Neural crest cell (in vitro differentiated cells): Measurements from ENCODE around the gene C6orf118. TPM values are rescaled to one million over a fixed set of nuclear protein-coding genes. Genes with fewer than 3 reads are reported as not detected.

Source experiments
- DNase-seq: peaks from one replicate; pipeline ENCODE4 v3.0.0; 2021; ENCODE audit warnings: low read depth, mixed read lengths, low spot score
- H3K27ac Mint-ChIP-seq: one replicate; pipeline ENCODE4 v1.8.0; 2021; ENCODE audit warnings: mild to moderate bottlenecking, mixed read lengths; ENCODE audit not compliant: unreplicated experiment
- H3K27me3 Mint-ChIP-seq: 2 replicates; pipeline ENCODE4 v1.8.0; 2021; ENCODE audit warnings: low read depth, mild to moderate bottlenecking, mixed read lengths
- H3K36me3 Mint-ChIP-seq: 2 replicates; pipeline ENCODE4 v1.8.0; 2021; ENCODE audit warnings: low read depth, mild to moderate bottlenecking, mixed read lengths
- H3K4me1 Mint-ChIP-seq: 2 replicates; pipeline ENCODE4 v1.8.0; 2021; ENCODE audit warnings: mixed read lengths
- H3K4me3 Mint-ChIP-seq: one replicate; pipeline ENCODE4 v1.8.0; 2021; ENCODE audit warnings: mild to moderate bottlenecking, mixed read lengths
- H3K9me3 Mint-ChIP-seq: 2 replicates; pipeline ENCODE4 v1.8.0; 2021; ENCODE audit warnings: mixed read lengths
- total RNA-seq: library from RNA; stranded (reverse); gene quantifications from 2 replicates; pipeline ENCODE4 v1.2.1, GENCODE V29; 2021
- TF ChIP-seq, protein P1 (sequence below): fragments of 200-600 bp; sonication (generic); conservative IDR thresholded peaks from 2 replicates; pipeline ENCODE4 v1.5.0; 2021; ENCODE audit warnings: antibody characterized with exemption, mild to moderate bottlenecking

The C6orf118 gene
- total RNA-seq, 1 donor from 2014 or later = 8.2 TPM

DNA sequence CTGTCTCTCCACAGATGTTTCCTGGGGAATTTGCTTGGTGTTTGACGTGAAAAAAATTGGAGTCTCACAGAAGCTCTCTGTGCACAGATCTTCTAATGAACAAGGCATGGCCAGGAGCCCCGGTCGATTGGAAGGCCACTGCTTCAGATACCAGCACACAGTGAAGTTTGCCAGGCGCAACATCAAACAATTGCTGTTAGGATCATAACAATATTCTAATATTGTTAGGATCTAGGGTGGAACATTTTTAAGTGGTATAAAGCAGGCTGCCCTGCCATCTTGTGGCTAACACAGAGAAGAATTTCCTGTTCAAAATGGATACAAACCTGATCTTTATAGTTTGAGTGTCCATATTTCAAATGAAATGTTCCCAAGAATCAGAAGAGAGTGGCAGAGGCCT, 64.1 kb downstream of the C6orf118 start:
- no peak overlapping the region for H3K4me3 Mint-ChIP-seq
- peak overlapping the region; percentile 59 for H3K27ac Mint-ChIP-seq
- no peak for DNase-seq
- TF ChIP-seq, protein P1, sequence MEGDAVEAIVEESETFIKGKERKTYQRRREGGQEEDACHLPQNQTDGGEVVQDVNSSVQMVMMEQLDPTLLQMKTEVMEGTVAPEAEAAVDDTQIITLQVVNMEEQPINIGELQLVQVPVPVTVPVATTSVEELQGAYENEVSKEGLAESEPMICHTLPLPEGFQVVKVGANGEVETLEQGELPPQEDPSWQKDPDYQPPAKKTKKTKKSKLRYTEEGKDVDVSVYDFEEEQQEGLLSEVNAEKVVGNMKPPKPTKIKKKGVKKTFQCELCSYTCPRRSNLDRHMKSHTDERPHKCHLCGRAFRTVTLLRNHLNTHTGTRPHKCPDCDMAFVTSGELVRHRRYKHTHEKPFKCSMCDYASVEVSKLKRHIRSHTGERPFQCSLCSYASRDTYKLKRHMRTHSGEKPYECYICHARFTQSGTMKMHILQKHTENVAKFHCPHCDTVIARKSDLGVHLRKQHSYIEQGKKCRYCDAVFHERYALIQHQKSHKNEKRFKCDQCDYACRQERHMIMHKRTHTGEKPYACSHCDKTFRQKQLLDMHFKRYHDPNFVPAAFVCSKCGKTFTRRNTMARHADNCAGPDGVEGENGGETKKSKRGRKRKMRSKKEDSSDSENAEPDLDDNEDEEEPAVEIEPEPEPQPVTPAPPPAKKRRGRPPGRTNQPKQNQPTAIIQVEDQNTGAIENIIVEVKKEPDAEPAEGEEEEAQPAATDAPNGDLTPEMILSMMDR = peak; percentile 71
- peaks cover 14% of the 10 kb centered on the region for H3K4me1 Mint-ChIP-seq
- no peaks in the 10 kb centered on the region for H3K27me3 Mint-ChIP-seq
- H3K9me3 Mint-ChIP-seq = no peaks in the 10 kb centered on the region
- peaks cover 3% of the 10 kb centered on the region for H3K36me3 Mint-ChIP-seq

DNA sequence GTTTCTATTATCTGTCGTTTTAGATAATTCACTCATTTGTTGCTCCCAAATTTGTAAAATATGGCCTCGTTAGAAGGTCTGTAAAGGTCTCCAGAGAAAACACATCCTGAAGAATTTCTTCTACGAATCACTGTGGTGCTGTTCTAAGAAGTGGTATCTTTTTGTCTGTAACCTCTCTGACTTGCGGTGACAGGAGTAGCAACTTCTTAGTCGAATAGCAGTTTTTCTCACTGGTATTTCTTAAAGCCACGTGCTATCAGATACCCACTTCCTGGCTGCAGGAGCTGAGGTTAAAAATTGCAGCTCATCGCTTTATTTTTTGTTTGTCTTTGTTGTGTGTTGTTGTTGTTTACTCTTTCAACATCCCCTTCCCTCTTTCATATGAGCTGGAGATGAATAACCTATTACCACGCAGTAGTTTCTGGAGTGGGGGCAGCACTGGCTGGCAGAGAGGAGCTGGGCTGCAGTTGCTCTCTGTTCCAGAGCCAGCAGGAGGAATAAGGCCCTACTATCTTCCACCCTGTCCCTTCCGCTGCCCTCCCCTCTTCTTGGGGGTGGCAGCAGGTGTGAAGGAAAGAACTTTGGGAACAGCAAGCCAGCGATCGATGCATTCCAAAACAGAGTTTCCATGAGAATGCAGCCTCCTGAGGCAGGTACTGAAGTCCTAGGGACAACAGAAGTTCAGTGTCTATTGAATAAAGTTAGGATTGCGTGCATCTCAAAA, 64.7 kb downstream of the C6orf118 start:
- TF ChIP-seq, protein P1 = no peak
- H3K27me3 Mint-ChIP-seq = no peaks in the 10 kb centered on the region
- DNase-seq = no peak
- H3K27ac Mint-ChIP-seq = no peak overlapping the region
- no peak overlapping the region for H3K4me3 Mint-ChIP-seq
- H3K9me3 Mint-ChIP-seq = no peaks in the 10 kb centered on the region
- peaks cover 14% of the 10 kb centered on the region for H3K4me1 Mint-ChIP-seq
- H3K36me3 Mint-ChIP-seq = peaks cover 3% of the 10 kb centered on the region

DNA sequence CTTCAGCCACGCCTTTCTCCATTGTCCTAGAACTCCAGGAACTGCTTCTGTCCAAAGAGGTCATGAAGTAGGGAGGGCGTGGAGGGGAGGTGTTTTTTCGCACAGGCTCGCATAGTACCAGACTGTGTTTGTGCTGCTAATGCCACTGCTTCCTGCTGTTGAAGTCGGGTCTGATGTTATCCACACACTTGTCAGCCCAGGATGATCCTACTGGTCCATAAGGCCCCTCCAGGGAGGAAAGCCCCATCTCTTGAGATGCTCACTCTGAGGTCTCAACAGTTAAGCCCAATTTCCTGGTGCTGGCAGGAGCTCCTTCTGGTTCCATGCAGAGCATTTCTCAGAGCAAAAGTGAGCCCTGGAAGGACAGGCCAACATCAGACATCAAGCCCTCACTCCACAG, 65.6 kb downstream of the C6orf118 start:
- DNase-seq = no peak
- H3K4me3 Mint-ChIP-seq = no peak overlapping the region
- no peaks in the 10 kb centered on the region for H3K27me3 Mint-ChIP-seq
- peaks cover 14% of the 10 kb centered on the region for H3K4me1 Mint-ChIP-seq
- H3K36me3 Mint-ChIP-seq = no peaks in the 10 kb centered on the region
- peaks cover 5% of the 10 kb centered on the region for H3K9me3 Mint-ChIP-seq
- no peak overlapping the region for H3K27ac Mint-ChIP-seq
- TF ChIP-seq, protein P1 = no peak

DNA sequence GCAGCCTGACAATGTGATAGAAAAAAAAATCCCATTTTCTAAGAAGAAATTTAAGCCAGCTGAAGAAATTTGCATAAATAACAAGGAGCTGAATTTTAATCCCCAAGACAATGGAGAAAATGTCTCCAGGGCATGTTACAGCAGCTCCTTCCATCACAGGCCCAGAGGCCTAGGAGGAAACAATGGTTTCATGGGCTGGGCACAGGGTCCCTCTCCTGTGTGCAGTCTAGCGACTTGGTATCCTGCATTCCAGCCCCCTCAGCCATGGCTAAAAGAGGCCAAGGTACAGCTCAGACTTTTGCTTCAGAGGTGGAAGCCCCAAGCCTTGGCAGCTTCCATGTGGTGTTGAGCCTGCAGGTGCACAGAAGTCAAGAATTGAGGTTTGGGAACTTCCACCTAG, 73.1 kb downstream of the C6orf118 start:
- H3K27ac Mint-ChIP-seq = no peak overlapping the region
- H3K9me3 Mint-ChIP-seq = peaks cover 27% of the 10 kb centered on the region
- peaks cover 14% of the 10 kb centered on the region for H3K36me3 Mint-ChIP-seq
- no peak for DNase-seq
- H3K4me3 Mint-ChIP-seq = no peak overlapping the region
- peaks cover 18% of the 10 kb centered on the region for H3K4me1 Mint-ChIP-seq
- TF ChIP-seq, protein P1 = no peak
- H3K27me3 Mint-ChIP-seq = no peaks in the 10 kb centered on the region

DNA sequence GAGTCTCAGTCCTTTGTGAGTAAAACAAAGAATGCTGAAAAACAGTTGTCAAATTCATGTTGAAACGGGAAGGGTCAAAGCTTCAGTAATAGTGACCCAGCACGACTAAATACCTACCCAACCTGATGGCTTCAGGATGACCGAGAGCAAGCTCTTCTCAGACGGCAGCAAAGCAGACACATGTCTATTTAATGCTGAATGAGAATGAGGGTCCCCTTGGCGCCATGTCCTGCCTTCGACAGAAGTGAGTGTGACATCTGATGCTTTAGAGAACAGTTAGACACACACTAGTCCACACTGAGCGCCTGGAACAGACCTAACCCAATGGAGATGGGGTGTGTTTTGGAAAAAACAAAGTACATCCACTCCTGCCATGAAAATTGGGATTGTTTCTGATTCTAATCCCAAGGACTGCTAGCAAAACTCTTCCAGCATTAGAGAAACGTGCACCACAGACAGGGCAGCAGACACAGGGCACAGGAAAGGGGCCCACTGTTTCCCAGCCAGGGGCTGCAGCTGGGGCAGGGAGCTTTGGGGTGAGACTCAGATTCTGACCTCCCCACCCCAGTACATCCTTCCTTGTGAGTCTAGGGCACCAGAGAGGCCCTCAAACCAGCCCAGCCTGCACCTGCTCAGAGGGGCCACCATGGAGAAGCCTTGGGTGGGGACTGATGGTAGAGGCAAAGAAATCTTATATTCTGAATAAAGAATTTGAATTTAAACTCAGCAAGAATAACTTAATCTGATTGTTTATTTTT, 76.5 kb downstream of the C6orf118 start:
- Mint-ChIP-seq H3K27ac (peak overlapping the region; percentile 75), H3K27me3 (no peaks in the 10 kb centered on the region), H3K4me1 (peaks cover 21% of the 10 kb centered on the region), H3K4me3 (peak overlapping the region; percentile 7), H3K36me3 (peaks cover 11% of the 10 kb centered on the region), H3K9me3 (peaks cover 20% of the 10 kb centered on the region)
- no peak for DNase-seq
- TF ChIP-seq, protein P1 = no peak
